Measurements from ENCODE around the gene CAPN12.

The CAPN12 gene

GRCh38 chr19:38693380-38694223 is 50.7 kb downstream of the CAPN12 start:
- DNase-seq: peak; percentile 61

- no peak for DNase-seq
Measured at GRCh38 chr19:38692458-38693379, 51.6 kb downstream of the CAPN12 start.

DNA sequence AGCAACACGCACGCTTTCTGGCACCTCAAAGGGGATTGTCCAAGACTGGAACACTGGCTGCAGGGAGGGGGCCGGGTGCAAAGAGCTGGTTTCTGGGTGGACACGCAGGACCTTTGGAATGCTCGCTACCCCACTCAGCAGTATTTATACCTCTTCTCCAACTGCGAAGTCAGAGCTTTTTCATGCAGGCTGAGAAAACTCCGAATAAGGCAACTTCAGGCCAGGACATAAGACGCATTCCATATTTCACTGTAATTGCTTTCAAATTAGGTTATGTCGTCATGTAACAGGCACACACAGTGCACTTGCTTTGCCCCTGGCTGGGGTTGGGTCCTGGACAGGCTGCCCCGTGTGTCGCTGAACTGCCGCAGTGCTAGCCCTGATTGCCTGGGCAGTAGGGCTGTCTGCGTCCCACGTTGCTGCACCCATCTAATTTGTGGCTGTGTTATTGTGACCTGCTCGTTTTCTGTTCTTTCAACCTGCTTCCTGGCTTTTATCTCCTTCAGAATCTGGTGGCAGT is 52.3 kb downstream of the CAPN12 start:
- no peak for DNase-seq

GRCh38 chr19:38690832-38691231 is 53.4 kb downstream of the CAPN12 start:
- no peak for DNase-seq

DNA sequence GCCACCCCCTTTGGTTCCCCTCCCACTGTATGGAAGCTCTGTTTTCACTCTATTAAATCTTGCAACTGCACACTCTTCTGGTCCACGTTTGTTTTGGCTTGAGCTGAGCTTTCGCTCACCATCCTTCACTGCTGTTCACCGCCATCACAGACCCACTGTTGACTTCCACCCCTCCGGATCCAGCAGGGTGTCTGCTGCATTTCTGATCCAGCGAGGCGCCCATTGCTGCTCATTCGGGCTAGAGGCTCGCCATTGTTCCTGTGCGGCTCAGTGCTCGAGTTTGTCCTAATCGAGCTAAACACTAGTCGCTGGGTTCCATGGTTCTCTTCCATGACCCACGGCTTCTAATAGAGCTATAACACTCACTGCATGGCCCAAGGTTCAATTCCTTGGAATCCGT is 54.1 kb downstream of the CAPN12 start:
- no peak for DNase-seq

GRCh38 chr19:38687837-38688378 is 56.4 kb downstream of the CAPN12 start:
- no peak for DNase-seq

- peak; percentile 62 for DNase-seq
Measured at GRCh38 chr19:38686530-38686888, 57.8 kb downstream of the CAPN12 start.

DNA sequence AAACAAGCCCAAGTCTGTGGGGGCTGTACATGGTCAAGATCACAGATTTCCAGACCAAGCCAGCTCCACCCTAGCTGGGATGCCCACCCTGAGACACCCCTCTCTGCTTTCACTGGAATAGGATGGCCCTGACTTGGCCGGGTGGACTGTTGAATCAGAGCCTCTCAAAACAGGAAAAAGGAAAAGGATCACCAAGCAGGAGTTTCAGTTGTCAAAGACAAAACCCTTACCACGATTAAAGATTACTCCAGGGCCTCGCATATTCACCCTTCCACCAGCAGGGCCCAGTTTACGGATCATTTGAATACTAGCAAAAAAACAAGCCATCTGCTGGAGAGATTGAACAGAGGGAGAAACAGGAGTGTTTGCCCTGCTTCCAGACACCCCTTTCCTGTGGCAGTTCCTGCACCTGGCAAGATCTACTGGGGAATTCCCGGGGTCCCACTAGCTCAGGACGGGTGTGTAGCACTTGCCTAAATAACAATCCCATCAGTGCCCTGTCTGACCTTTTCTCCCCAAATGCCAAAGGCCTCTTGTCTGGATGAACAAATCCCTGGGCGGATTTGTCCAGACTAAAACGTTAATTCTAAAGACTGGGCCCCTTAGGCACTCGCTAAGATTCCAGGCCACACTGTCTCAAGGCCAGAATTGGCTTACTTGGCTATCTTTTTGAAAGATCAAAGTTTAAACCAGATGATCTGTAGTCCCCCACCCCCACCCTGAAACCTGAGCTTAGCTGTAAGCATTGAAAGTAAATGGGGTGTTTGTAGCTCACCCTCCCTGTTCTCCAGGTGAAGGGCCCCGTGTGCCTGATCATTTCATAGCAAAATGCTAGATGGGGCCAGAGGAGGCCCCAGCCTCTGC is 58.4 kb downstream of the CAPN12 start:
- DNase-seq: no peak

DNA sequence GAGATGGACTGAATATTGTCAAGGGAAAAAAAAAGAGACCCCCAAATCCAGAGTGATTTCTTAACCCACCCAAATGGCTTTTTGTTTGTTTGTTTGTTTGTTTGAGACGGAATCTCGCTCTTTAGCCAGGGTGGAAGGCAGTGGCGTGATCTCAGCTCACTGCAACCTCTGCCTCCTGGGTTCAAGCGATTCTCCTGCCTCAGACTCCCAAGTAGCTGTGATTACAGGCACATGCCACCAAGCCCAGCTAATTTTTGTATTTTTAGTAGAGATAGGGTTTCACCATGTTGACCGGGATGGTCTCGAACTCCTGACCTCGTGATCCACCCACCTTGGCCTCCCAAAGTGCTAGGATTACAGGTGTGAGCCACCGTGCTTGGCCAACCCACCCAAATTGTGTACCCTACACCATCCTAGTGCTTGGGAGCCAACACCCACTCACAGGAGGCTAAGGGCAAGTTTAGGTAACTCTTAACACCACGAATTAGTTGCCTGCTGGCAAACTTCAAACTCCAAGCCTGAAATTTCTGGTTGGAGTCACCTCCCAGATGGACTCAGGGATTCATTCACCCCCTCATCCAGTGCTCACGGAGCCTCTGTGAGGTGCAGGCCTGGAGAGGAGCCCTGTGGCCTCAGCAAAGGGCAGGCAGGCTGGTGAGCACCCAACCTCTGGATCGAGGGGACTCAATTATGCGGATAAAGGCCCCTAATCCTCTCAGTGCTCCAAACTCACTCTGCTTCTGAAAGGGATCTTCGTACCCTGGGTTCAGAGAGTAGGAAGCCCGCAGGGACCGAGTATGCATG is 59.2 kb downstream of the CAPN12 start:
- no peak for DNase-seq

- no peak for DNase-seq
Measured at GRCh38 chr19:38684078-38684861, 60.0 kb downstream of the CAPN12 start.

DNA sequence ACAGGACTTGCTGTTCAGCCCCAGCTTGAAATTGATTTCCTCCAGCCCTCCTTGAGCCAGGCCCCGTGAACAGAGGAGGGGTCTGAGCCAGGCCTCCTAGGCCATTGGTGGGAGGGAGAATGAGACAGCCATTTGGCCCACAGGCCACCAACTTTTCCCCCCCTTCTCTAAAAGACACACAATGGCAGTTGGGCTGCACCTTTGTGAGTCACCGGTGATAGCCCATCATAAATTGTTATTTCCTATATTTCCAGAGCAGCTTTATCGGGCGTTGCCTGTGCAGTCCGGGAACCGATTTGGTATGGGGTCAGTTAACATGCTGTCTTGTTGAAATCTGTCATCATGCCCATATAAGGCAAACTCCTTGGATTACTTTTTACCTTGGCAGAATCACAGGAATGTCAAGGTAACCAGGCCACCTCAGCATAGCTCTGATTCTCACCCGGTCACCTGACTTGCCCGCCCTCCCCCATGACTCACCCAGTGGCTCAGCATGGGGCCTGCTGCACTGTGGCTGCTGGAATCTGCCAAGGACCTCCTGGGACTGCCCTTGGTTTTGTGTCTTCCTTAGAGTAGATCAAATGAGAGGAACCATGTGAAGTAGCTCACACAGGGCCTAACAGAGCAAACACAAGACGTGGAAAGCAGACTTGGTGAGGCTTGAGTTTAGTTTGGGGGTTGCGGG is 60.7 kb downstream of the CAPN12 start:
- DNase-seq: peak; percentile 65

GRCh38 chr19:38682872-38683392 is 61.3 kb downstream of the CAPN12 start:
- no peak for DNase-seq

- DNase-seq: no peak
Measured at GRCh38 chr19:38682195-38682867, 61.9 kb downstream of the CAPN12 start.
